ENCODE data around the gene PILRA.

Gene PILRA

DNA sequence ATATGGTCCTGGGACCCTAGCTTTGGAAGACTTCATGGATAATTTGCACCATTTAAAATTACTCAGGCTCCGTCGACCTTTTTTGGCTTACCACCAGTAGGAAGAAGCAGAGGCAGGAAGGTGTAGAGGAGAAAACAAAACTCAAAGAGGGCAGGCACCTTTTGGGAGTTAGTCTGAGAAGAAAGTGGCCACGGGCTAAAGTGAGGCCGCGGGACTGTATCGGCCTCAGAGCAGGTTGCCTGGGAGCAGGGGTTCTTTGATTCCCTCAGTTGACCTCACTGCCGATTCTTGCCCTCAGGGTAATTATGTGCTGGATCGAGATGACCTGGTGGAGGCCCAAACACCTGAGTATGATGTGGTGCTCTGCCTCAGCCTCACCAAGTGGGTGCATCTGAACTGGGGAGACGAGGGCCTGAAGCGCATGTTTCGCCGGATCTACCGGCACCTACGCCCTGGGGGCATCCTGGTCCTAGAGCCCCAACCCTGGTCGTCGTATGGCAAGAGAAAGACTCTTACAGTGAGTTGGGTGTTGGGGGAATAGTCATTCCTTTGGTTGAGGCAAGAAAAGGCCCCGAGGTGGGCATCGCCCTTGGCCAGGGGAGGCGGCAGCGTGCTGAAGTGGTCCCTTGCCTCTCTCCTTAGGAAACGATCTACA, 59.5 kb downstream of the PILRA start:
- DNase-seq (ENCODE audit: low read depth in 1 of 2, low spot score in 1 of 2), result no peak
- TF ChIP-seq, protein P1, sequence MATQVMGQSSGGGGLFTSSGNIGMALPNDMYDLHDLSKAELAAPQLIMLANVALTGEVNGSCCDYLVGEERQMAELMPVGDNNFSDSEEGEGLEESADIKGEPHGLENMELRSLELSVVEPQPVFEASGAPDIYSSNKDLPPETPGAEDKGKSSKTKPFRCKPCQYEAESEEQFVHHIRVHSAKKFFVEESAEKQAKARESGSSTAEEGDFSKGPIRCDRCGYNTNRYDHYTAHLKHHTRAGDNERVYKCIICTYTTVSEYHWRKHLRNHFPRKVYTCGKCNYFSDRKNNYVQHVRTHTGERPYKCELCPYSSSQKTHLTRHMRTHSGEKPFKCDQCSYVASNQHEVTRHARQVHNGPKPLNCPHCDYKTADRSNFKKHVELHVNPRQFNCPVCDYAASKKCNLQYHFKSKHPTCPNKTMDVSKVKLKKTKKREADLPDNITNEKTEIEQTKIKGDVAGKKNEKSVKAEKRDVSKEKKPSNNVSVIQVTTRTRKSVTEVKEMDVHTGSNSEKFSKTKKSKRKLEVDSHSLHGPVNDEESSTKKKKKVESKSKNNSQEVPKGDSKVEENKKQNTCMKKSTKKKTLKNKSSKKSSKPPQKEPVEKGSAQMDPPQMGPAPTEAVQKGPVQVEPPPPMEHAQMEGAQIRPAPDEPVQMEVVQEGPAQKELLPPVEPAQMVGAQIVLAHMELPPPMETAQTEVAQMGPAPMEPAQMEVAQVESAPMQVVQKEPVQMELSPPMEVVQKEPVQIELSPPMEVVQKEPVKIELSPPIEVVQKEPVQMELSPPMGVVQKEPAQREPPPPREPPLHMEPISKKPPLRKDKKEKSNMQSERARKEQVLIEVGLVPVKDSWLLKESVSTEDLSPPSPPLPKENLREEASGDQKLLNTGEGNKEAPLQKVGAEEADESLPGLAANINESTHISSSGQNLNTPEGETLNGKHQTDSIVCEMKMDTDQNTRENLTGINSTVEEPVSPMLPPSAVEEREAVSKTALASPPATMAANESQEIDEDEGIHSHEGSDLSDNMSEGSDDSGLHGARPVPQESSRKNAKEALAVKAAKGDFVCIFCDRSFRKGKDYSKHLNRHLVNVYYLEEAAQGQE (IDR thresholded peaks at IDR 0.05; ENCODE audit: insufficient replicate concordance, low read depth), result no peak
- TF ChIP-seq POLR2AphosphoS5 (IDR thresholded peaks at IDR 0.05; ENCODE audit: low read depth) (0 out of 2 replicates have a peak, but pooled peaks have one; percentile 46), GABPA (IDR thresholded peaks at IDR 0.05; ENCODE audit: low read depth) (no peak), SPI1 (IDR thresholded peaks at IDR 0.05; ENCODE audit: borderline replicate concordance, low read depth) (no peak)
- TF ChIP-seq, protein P2, sequence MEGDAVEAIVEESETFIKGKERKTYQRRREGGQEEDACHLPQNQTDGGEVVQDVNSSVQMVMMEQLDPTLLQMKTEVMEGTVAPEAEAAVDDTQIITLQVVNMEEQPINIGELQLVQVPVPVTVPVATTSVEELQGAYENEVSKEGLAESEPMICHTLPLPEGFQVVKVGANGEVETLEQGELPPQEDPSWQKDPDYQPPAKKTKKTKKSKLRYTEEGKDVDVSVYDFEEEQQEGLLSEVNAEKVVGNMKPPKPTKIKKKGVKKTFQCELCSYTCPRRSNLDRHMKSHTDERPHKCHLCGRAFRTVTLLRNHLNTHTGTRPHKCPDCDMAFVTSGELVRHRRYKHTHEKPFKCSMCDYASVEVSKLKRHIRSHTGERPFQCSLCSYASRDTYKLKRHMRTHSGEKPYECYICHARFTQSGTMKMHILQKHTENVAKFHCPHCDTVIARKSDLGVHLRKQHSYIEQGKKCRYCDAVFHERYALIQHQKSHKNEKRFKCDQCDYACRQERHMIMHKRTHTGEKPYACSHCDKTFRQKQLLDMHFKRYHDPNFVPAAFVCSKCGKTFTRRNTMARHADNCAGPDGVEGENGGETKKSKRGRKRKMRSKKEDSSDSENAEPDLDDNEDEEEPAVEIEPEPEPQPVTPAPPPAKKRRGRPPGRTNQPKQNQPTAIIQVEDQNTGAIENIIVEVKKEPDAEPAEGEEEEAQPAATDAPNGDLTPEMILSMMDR (IDR thresholded peaks at IDR 0.05; ENCODE audit: insufficient read depth, low read length), result no peak
- no peak overlapping the region for H3K27ac ChIP-seq (replicated peaks)
- no peak overlapping the region for H3K4me3 ChIP-seq (replicated peaks; ENCODE audit: insufficient read depth, low read length)
- no peaks in the 10 kb centered on the region for H3K27me3 ChIP-seq (ENCODE audit: insufficient read depth, poor library complexity, severe bottlenecking)

DNA sequence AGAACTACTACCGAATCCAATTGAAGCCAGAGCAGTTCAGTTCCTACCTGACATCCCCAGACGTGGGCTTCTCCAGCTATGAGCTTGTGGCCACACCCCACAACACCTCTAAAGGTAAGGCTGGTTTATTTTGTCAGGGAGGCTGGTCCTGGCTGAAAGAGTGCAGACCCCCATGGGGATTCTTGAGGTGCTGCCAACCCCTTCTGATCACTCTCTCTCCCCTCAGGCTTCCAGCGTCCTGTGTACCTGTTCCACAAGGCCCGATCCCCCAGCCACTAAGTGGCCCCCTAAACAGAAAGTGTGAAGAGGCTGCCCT, 59.9 kb downstream of the PILRA start:
- no peaks in the 10 kb centered on the region for H3K27me3 ChIP-seq (ENCODE audit: insufficient read depth, poor library complexity, severe bottlenecking)
- DNase-seq (ENCODE audit: low read depth in 1 of 2, low spot score in 1 of 2), result no peak
- no peak overlapping the region for H3K4me3 ChIP-seq (replicated peaks; ENCODE audit: insufficient read depth, low read length)
- TF ChIP-seq POLR2AphosphoS5 (IDR thresholded peaks at IDR 0.05; ENCODE audit: low read depth) (no peak), SPI1 (IDR thresholded peaks at IDR 0.05; ENCODE audit: borderline replicate concordance, low read depth) (no peak), GABPA (IDR thresholded peaks at IDR 0.05; ENCODE audit: low read depth) (no peak)
- TF ChIP-seq, protein P1 (IDR thresholded peaks at IDR 0.05; ENCODE audit: insufficient replicate concordance, low read depth), result no peak
- TF ChIP-seq, protein P2 (IDR thresholded peaks at IDR 0.05; ENCODE audit: insufficient read depth, low read length), result no peak
- no peak overlapping the region for H3K27ac ChIP-seq (replicated peaks)

DNA sequence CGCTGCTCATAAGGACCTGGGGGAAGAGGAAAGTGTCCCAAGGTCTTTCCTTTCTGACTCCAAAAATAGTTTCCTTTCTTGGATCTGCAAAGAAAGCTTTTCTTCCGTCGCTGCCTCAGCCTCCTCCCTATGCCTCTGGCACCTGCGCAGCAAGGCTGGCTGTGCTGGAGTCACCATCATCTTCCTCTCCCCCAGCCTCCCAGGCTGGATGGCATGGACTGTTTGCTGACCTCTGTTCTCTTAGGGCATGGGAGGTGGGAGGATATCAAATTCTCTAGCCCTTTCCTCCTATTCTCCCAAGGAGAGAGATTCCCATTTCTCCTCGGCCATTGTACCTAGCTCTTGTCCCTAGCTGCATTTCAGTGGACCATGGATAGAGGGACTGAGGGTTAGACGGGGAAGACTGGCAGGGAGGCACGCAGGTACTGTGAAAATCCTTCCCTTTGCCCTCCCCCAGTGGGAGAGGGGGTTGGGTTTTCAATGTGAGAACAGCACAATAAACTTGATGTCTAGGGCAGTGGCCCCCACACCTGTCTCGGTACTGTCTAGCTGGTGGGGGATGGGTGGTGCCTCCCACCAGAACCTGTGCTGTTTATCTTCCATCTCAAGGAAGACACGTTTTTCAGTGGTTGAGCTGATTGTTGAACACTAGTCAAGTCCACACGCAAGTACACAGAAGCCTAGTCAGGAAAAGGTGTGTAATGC, 60.5 kb downstream of the PILRA start:
- no peak overlapping the region for H3K4me3 ChIP-seq (replicated peaks; ENCODE audit: insufficient read depth, low read length)
- TF ChIP-seq, protein P2 (IDR thresholded peaks at IDR 0.05; ENCODE audit: insufficient read depth, low read length), result no peak
- TF ChIP-seq POLR2AphosphoS5 (IDR thresholded peaks at IDR 0.05; ENCODE audit: low read depth), result peak; percentile 42

More for the DNA sequence above, 60.5 kb downstream of the PILRA start:
- no peak for DNase-seq (ENCODE audit: low read depth in 1 of 2, low spot score in 1 of 2)
- Histone ChIP-seq H3K27ac (replicated peaks) (no peak overlapping the region), H3K27me3 (ENCODE audit: insufficient read depth, poor library complexity, severe bottlenecking) (no peaks in the 10 kb centered on the region)
